Neural cell (in vitro differentiated cells): ENCODE results near the gene MAGEA8. TPM values are rescaled to one million over a fixed set of nuclear protein-coding genes. Genes with fewer than 3 reads are reported as not detected.
"Not testable (repeated sequence)": the region's sequence is repeated elsewhere in the genome, so short reads cannot be mapped to it uniquely, and the experiment has no call there.

Source experiments
- H2AFZ ChIP-seq: fragments of 200-600, 300-800 bp; sonication (generic), shearing (Covaris generic); 2 replicates; pipeline ENCODE4 v1.6.0; 2014; ENCODE audit warnings: low read depth, mild to moderate bottlenecking, antibody characterized with exemption, low read length, moderate library complexity
- H3F3A ChIP-seq: fragments of 200-600 bp; shearing (Covaris generic); 2 replicates; pipeline ENCODE4 v1.6.1; 2016; ENCODE audit warnings: mild to moderate bottlenecking, moderate library complexity, mixed read lengths, antibody characterized with exemption, low read length; ENCODE audit not compliant: insufficient read depth, poor library complexity, severe bottlenecking
- H3K27ac ChIP-seq: fragments of 200-600, 300-800 bp; sonication (generic), shearing (Covaris generic); 2 replicates; pipeline ENCODE4 v1.5.1; 2014; ENCODE audit warnings: mild to moderate bottlenecking, low read length, moderate library complexity
- H3K27me3 ChIP-seq: fragments of 300-800, 200-600 bp; sonication (generic), shearing (Covaris generic); 2 replicates; pipeline ENCODE4 v1.6.0; 2014; ENCODE audit warnings: mild to moderate bottlenecking, low read depth, low read length, moderate library complexity; ENCODE audit not compliant: insufficient read depth
- H3K36me3 ChIP-seq: fragments of 300-800, 200-600 bp; sonication (generic), shearing (Covaris generic); 2 replicates; pipeline ENCODE4 v1.5.1; 2014; ENCODE audit warnings: mild to moderate bottlenecking, antibody characterized with exemption, low read length, moderate library complexity; ENCODE audit not compliant: insufficient read depth
- H3K4me2 ChIP-seq: fragments of 300-800, 200-600 bp; sonication (generic), shearing (Covaris generic); 2 replicates; pipeline ENCODE4 v1.6.0; 2014; ENCODE audit warnings: mild to moderate bottlenecking, low read length
- H3K4me3 ChIP-seq: fragments of 300-800, 200-600 bp; sonication (generic), shearing (Covaris generic); 2 replicates; pipeline ENCODE4 v1.5.1; 2014; ENCODE audit warnings: mild to moderate bottlenecking, low read length, moderate library complexity
- H3K79me2 ChIP-seq: fragments of 200-600 bp; shearing (Covaris generic); replicated peaks from 2 replicates; pipeline ENCODE4 v1.6.0; 2014; ENCODE audit warnings: mild to moderate bottlenecking, low read length, moderate library complexity; ENCODE audit not compliant: insufficient read depth
- H3K9ac ChIP-seq: fragments of 300-800, 200-600 bp; sonication (generic), shearing (Covaris generic); 2 replicates; pipeline ENCODE4 v1.6.1; 2016; ENCODE audit warnings: mild to moderate bottlenecking, low read length, mixed read lengths
- H3K9me2 ChIP-seq: fragments of 200-600 bp; shearing (Covaris generic); 2 replicates; pipeline ENCODE4 v1.6.1; 2016; ENCODE audit warnings: mild to moderate bottlenecking, low read length, mixed read lengths; ENCODE audit not compliant: insufficient read depth
- H3K9me3 ChIP-seq: fragments of 200-600, 300-800 bp; sonication (generic), shearing (Covaris generic); 2 replicates; pipeline ENCODE4 v1.6.1; 2016; ENCODE audit warnings: mild to moderate bottlenecking, mixed run types, low read length, moderate library complexity, mixed read lengths
- H4K20me1 ChIP-seq: fragments of 200-600 bp; shearing (Covaris generic); 2 replicates; pipeline ENCODE4 v1.6.1; 2016; ENCODE audit warnings: mild to moderate bottlenecking, mixed run types; ENCODE audit not compliant: insufficient read depth
- polyA plus RNA-seq: library from polyadenylated mRNA; depleted of rRNA; stranded (reverse); fragments of >200 nt; gene quantifications from 2 replicates; pipeline ENCODE4 v1.2.3, GENCODE V29; 2014

MAGEA8 gene
- polyA plus RNA-seq, 1 donor from 2014 or later = not detected

- H4K20me1 ChIP-seq, H3K9ac ChIP-seq, H3K4me2 ChIP-seq, H3K79me2 ChIP-seq, H3K27me3 ChIP-seq, H2AFZ ChIP-seq, H3K27ac ChIP-seq, H3K9me2 ChIP-seq, H3K4me3 ChIP-seq, H3F3A ChIP-seq, H3K9me3 ChIP-seq, H3K36me3 ChIP-seq: not testable (repeated sequence)
Observed at GRCh38 chrX:149928635-149929034, 47.7 kb downstream of the MAGEA8 start.

- H2AFZ ChIP-seq, H3K27ac ChIP-seq, H3K27me3 ChIP-seq, H3K79me2 ChIP-seq, H3F3A ChIP-seq, H3K4me2 ChIP-seq, H3K9me2 ChIP-seq, H3K4me3 ChIP-seq, H3K36me3 ChIP-seq, H3K9ac ChIP-seq, H4K20me1 ChIP-seq, H3K9me3 ChIP-seq: not testable (repeated sequence)
Observed at GRCh38 chrX:149929400-149929799, 48.4 kb downstream of the MAGEA8 start, which contains the start of gene HSFX4. Gene HSFX4 (plus strand): TSS chrX:149929573. CDS start chrX:149929645, 72 bp downstream.

DNA sequence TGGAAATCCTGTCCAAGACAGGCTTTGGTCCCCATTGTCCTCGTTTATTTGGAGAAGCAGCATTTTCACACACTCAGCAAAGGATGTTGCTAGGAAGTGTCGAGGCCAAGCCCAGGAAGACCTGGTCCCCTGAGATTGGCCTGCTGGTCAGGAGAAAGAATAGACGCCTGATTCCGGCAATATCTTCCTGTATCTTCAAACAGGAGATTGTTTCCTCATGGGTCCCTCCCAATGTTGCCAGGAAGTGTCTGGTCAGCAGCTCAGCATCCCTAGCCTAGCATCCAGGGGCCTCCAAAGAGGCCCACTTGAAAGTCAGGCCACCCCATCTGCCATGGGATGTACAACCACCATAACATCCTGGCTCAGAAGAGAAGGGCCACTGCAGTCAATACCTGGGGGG, 50.4 kb downstream of the MAGEA8 start:
- H3K9me2 ChIP-seq = not testable (repeated sequence)

GRCh38 chrX:149932150-149932549, 51.2 kb downstream of the MAGEA8 start:
- H3K27ac ChIP-seq, H3K4me3 ChIP-seq, H2AFZ ChIP-seq, H3K79me2 ChIP-seq, H3K9me2 ChIP-seq, H3K4me2 ChIP-seq, H3K9ac ChIP-seq, H4K20me1 ChIP-seq, H3F3A ChIP-seq, H3K27me3 ChIP-seq, H3K36me3 ChIP-seq, H3K9me3 ChIP-seq: not testable (repeated sequence)

More for the DNA sequence above, 50.4 kb downstream of the MAGEA8 start:
- H3F3A ChIP-seq, H4K20me1 ChIP-seq, H3K4me3 ChIP-seq, H2AFZ ChIP-seq, H3K4me2 ChIP-seq, H3K9me3 ChIP-seq, H3K79me2 ChIP-seq, H3K36me3 ChIP-seq, H3K27ac ChIP-seq, H3K27me3 ChIP-seq, H3K9ac ChIP-seq: not testable (repeated sequence)

DNA sequence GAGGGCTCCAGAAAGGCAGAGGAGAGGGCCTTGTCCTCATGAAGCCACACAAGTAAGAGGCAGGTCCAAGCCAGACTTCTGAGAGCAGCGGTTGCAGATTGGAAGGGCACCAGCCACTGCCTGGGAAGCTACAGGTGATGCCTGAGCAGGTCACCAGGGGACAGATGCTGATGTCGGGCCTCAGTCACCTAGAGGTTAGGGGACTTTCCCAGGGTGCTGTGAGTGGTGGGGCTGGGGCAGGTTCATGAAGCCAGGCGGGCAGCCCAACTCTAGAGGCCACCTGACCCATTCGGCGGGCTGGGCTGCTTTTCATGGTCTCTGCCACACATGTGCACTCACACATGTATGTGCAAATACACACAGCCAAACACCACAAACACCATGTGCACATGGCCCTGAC, 52.0 kb downstream of the MAGEA8 start:
- H3K4me2 ChIP-seq, H3K36me3 ChIP-seq, H3K27me3 ChIP-seq, H2AFZ ChIP-seq, H3F3A ChIP-seq, H3K9ac ChIP-seq, H3K9me3 ChIP-seq, H3K27ac ChIP-seq, H3K79me2 ChIP-seq, H4K20me1 ChIP-seq, H3K9me2 ChIP-seq, H3K4me3 ChIP-seq: not testable (repeated sequence)

DNA sequence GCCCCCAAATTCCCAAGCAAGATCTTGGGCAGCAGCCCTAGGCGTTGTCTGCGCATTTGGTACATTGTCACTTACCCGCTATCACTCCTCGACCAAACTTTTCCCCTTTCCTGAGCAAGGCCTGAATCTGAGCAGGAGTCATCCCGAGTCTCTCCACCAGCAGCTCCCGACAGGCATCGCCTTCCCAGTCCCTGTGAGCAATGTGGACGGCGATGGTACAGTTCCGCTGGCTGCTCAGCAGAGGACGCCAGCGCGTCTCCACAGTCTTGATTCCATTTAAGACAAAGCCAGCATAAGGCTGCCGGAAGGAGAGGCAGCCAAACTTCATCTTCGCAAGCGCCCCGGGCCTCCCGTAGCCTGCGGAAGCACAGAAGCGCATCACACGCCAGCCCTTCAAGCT, 52.6 kb downstream of the MAGEA8 start:
- not testable (repeated sequence) for H3K9ac ChIP-seq, H2AFZ ChIP-seq, H3K4me3 ChIP-seq, H4K20me1 ChIP-seq, H3K27me3 ChIP-seq, H3K79me2 ChIP-seq, H3K27ac ChIP-seq, H3K4me2 ChIP-seq, H3F3A ChIP-seq, H3K36me3 ChIP-seq, H3K9me3 ChIP-seq, H3K9me2 ChIP-seq

Other genes starting within 250 kb of the MAGEA8 start
- 36.5 and 50.0 TPM in 2 replicates for gene TMEM185A, start 249.4 kb upstream of the MAGEA8 start, polyA plus RNA-seq
- not detected in 2 replicates for gene MAGEA11, start 169.1 kb upstream of the MAGEA8 start, polyA plus RNA-seq
- gene HSFX1, start 107.1 kb upstream of the MAGEA8 start, polyA plus RNA-seq = 0.57 and 1.3 TPM in 2 replicates
- gene MAGEA9, start 99.3 kb upstream of the MAGEA8 start, polyA plus RNA-seq = not detected in 2 replicates
- not detected in 2 replicates for gene HSFX4, start 48.4 kb downstream of the MAGEA8 start, polyA plus RNA-seq
- 21.7 and 26.7 TPM in 2 replicates for gene EOLA2, start 57.3 kb downstream of the MAGEA8 start, polyA plus RNA-seq